H7 (cell line): ENCODE data around the gene SKI. TPM values are rescaled to one million over a fixed set of nuclear protein-coding genes. Genes with fewer than 3 reads are reported as not detected.
"Not testable (repeated sequence)": the region's sequence is repeated elsewhere in the genome, so short reads cannot be mapped to it uniquely, and the experiment has no call there.

Experiments used
- DNase-seq: peaks from one replicate; pipeline ENCODE4 v3.0.0; 2012
- H3K27me3 ChIP-seq: 2 replicates; pipeline ENCODE4 v1.6.0; 2011; ENCODE audit warnings: mild to moderate bottlenecking, low read length; ENCODE audit not compliant: control insufficient read depth, insufficient read depth
- H3K36me3 ChIP-seq: replicated peaks from 2 replicates; pipeline ENCODE4 v1.5.1; 2011; ENCODE audit warnings: low read length; ENCODE audit not compliant: control insufficient read depth, insufficient read depth
- H3K4me3 ChIP-seq: 2 replicates; pipeline ENCODE4 v1.5.1; 2011; ENCODE audit warnings: low read depth, mild to moderate bottlenecking, control low read depth, low read length, moderate library complexity; ENCODE audit not compliant: insufficient read depth
- total RNA-seq: library from RNA; depleted of rRNA; stranded (reverse); fragments of >200 nt; shearing (Covaris generic); gene quantifications from 2 replicates; pipeline ENCODE4 v1.2.3, GENCODE V29; 2014

Gene SKI
- total RNA-seq, 1 experiment from 2014 or later, result 29.2 TPM

- no peaks in the 10 kb centered on the region; the same call in 1 of the 2 replicates for H3K36me3 ChIP-seq
- H3K27me3 ChIP-seq, result no peaks in the 10 kb centered on the region
- no peak overlapping the region for H3K4me3 ChIP-seq
- DNase-seq, result no peak
Measured at GRCh38 chr1:2258996-2259395, 30.9 kb downstream of the SKI start.

- DNase-seq, result no peak
- no peaks in the 10 kb centered on the region for H3K27me3 ChIP-seq
- no peak overlapping the region for H3K4me3 ChIP-seq
- no peaks in the 10 kb centered on the region; the same call in 1 of the 2 replicates for H3K36me3 ChIP-seq
Measured at GRCh38 chr1:2259668-2260402, 31.7 kb downstream of the SKI start.

DNA sequence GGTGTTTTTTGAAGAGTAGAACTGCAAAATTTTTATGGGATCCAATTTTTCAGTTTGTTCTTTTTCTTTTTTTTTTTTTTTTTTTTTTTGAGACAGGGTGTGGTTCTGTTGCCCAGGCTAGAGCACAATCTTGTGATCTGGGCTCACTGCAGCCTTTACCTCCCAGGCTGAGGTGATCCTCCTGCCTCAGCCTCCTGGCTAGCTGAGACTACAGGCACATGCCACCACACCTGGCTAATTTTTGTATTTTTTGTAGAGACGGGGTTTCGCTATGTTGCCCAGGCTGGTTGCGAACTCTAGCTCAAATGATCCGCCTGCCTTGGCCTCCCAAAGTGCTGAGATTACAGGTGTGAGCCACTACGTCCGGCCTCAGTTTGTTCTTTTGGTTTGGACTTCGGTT lies 32.4 kb downstream of the SKI start:
- H3K36me3 ChIP-seq, H3K27me3 ChIP-seq, H3K4me3 ChIP-seq, DNase-seq: not testable (repeated sequence)

GRCh38 chr1:2260917-2261316 lies 32.8 kb downstream of the SKI start:
- Histone ChIP-seq H3K36me3 (no peaks in the 10 kb centered on the region), H3K4me3 (no peak overlapping the region), H3K27me3 (no peaks in the 10 kb centered on the region)
- no peak for DNase-seq

DNA sequence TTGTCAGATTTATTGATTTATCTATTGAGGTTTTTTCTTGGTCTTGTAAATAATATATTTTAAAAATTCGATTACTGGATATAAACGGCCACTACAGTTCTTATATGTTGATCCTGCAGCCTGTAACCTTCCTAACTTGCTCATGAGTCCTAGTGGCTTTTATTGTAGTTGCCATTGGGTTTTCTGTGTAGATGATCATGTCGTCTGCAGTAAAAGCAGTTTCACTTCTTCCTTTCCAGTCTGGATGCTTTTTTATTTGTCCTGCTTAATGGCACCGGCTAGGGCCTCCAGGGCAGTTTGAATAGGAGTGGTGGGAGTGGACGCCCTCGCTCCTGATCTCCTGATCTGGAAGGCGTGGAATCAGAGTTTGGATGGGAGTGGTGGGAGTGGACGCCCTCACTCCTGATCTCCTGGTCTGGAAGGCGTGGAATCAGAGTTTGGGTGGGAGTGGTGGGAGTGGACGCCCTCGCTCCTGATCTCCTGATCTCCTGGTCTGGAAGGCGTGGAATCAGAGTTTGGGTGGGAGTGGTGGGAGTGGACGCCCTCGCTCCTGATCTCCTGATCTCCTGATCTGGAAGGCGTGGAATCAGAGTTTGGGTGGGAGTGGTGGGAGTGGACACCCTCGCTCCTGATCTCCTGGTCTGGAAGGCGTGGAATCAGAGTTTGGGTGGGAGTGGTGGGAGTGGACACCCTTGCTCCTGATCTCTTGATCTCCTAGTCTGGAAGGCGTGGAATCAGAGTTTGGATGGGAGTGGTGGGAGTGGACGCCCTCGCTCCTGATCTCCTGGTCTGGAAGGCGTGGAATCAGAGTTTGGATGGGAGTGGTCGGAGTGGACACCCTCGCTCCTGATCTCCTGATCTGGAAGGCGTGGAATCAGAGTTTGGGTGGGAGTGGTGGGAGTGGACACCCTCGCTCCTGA lies 33.6 kb downstream of the SKI start:
- not testable (repeated sequence) for DNase-seq, H3K36me3 ChIP-seq, H3K4me3 ChIP-seq

GRCh38 chr1:2266301-2266975 lies 38.3 kb downstream of the SKI start:
- Histone ChIP-seq H3K36me3 (no peaks in the 10 kb centered on the region), H3K4me3 (no peak overlapping the region)

More for the DNA sequence above, 33.6 kb downstream of the SKI start:
- not testable (repeated sequence) for H3K27me3 ChIP-seq

DNA sequence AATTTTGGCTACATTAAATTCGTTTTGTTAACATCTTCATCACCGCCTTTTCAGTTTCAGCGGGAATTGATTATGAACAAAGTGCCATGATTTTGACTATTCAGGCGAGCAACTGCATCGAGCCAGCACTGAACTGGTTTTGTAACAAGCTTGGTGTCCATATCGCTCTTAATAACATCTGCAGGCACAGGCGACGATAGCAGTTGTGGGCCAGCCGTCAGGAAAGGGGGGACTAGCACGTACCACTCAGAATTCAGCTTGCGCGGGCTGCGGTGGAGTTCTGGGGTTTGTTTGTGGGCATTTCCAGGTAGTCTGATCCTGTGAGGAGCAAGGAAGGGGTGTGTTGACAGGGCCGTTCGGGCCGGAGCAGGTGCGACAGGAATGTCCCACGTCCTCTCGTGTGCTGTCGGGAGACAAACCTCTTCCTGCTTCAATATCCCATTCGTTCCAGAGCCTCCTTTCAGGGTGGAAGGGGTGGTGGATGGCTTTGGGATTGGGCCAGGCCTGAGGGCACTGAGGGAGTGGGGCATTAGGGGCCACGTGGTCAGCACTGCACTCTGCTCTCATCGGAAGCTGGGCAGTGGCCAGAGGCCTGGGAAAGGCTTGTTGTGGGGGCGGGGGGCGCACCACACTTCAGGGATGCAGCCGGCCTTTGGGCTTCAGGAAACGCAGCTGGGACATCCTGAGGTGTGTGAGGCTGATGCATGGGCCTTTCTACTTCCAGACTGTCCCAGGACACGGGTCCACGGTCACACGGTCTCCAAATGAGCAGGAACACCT lies 39.1 kb downstream of the SKI start:
- DNase-seq, result no peak
- Histone ChIP-seq H3K4me3 (no peak overlapping the region), H3K36me3 (no peaks in the 10 kb centered on the region)

More at GRCh38 chr1:2266301-2266975, 38.3 kb downstream of the SKI start:
- H3K27me3 ChIP-seq, result no peaks in the 10 kb centered on the region
- no peak for DNase-seq

DNA sequence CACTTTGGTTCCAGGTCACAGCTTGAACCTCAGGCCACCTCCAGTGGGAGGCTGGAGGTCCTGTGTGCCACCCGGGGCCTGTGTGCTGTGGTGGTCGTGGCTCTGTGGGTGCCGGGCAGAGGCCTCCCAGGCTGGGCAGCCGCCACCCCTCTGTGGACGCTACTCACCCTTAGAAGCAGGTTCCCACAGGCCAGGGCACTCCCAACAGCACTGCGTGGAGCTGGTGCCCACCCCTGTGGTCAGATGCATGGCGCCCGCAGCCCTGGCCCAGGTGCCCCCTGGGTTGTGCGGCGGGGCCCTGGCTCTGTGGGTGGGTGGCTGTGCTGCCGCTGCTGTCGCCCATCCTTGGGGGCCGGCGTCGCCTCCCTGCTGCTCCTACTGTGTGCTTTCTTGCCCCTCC lies 39.7 kb downstream of the SKI start:
- H3K4me3 ChIP-seq, result no peak overlapping the region
- DNase-seq, result no peak
- no peaks in the 10 kb centered on the region for H3K36me3 ChIP-seq
- H3K27me3 ChIP-seq, result no peaks in the 10 kb centered on the region

More for the DNA sequence above, 39.1 kb downstream of the SKI start:
- no peaks in the 10 kb centered on the region for H3K27me3 ChIP-seq

- DNase-seq, result no peak
- no peak overlapping the region for H3K4me3 ChIP-seq
- H3K36me3 ChIP-seq, result no peaks in the 10 kb centered on the region
- no peaks in the 10 kb centered on the region for H3K27me3 ChIP-seq
Measured at GRCh38 chr1:2268285-2269056, 40.4 kb downstream of the SKI start.

- Histone ChIP-seq H3K4me3 (no peak overlapping the region), H3K36me3 (no peaks in the 10 kb centered on the region), H3K27me3 (no peaks in the 10 kb centered on the region)
- no peak for DNase-seq
Measured at GRCh38 chr1:2269193-2269921, 41.2 kb downstream of the SKI start.

- no peak for DNase-seq
- H3K27me3 ChIP-seq, result no peaks in the 10 kb centered on the region
- no peak overlapping the region for H3K4me3 ChIP-seq
- H3K36me3 ChIP-seq, result no peaks in the 10 kb centered on the region
Measured at GRCh38 chr1:2269922-2270259, 41.8 kb downstream of the SKI start.

GRCh38 chr1:2270260-2271100 lies 42.4 kb downstream of the SKI start:
- no peaks in the 10 kb centered on the region for H3K27me3 ChIP-seq
- DNase-seq, result no peak
- H3K4me3 ChIP-seq, result no peak overlapping the region
- H3K36me3 ChIP-seq, result no peaks in the 10 kb centered on the region
